Lower leg skin (tissue), 4 donors: ENCODE results near the gene NR4A1. TPM values are rescaled to one million over a fixed set of nuclear protein-coding genes. Genes with fewer than 3 reads are reported as not detected.

Experiments
- DNase-seq, 2 donors: peaks; one replicate each; pipeline ENCODE4 v3.0.0-alpha.2; 2019; ENCODE audit warnings: low spot score in 2 of 2
- H3K4me3 ChIP-seq: fragments of 200-600 bp; sonication (generic); 2 replicates; pipeline ENCODE4 v1.5.1; 2017; ENCODE audit warnings: mild to moderate bottlenecking, low read depth; ENCODE audit not compliant: poor library complexity, severe bottlenecking
- CTCF ChIP-seq, 3 donors: fragments of 450-650 bp; IDR thresholded peaks; one replicate each; pipeline ENCODE4 v1.5.1; 2016; ENCODE audit warnings: antibody characterized with exemption in 3 of 3, mild to moderate bottlenecking in 3 of 3, moderate library complexity in 2 of 3
- POLR2A ChIP-seq, 2 donors: fragments of 450-650 bp; IDR thresholded peaks; one replicate each; pipeline ENCODE4 v1.6.1; 2016 to 2017; ENCODE audit warnings: antibody characterized with exemption in 2 of 2, mild to moderate bottlenecking in 1 of 2, moderate library complexity in 1 of 2
- WGBS, 2 donors: methylation state at CpG; one replicate each; pipeline ENCODE4 v1.1.5; 2018; 5-methylcytosine and 5-hydroxymethylcytosine counted together
- intact Hi-C: fragments of 100-400 bp; cut with DNase I; formaldehyde crosslinking; loops from one replicate; pipeline ENCODE4 v1.15.0; 2023; ENCODE audit warnings: low total_unique reads
- total RNA-seq, 4 donors: library from RNA; depleted of rRNA; stranded (reverse); fragments of >200 nt; gene quantifications; one replicate each; pipeline ENCODE4 v1.1.0, GENCODE V29; 2016

Gene NR4A1
- total RNA-seq, 4 donors from 2014 or later: 28.7 to 121 (median 105) TPM

- DNase-seq: no peak
- 72 to 81% methylated on average over 18 to 23 of the region's 23 CpGs for WGBS, 2 donors
- TF ChIP-seq CTCF (IDR thresholded peaks at IDR 0.05) (no peak), POLR2A (IDR thresholded peaks at IDR 0.05) (no peak)
- intact Hi-C loops: no loop called here
- H3K4me3 ChIP-seq: no peak overlapping the region
These were observed 5.8 kb downstream of the NR4A1 start for GRCh38 chr12:52056801-52057637.

GRCh38 chr12:52057638-52058576, 6.7 kb downstream of the NR4A1 start:
- 85 to 88% methylated on average over 14 of the region's 14 CpGs for WGBS, 2 donors
- DNase-seq: no peak
- TF ChIP-seq CTCF (IDR thresholded peaks at IDR 0.05) (no peak), POLR2A (IDR thresholded peaks at IDR 0.05) (no peak)
- H3K4me3 ChIP-seq: no peak overlapping the region
- intact Hi-C loops: no loop called here

- TF ChIP-seq POLR2A (IDR thresholded peaks at IDR 0.05) (no peak), CTCF (IDR thresholded peaks at IDR 0.05) (no peak)
- intact Hi-C loops: no loop called here
- DNase-seq: no peak
- WGBS, 2 donors: 68 to 69% methylated on average over 23 to 25 of the region's 25 CpGs
- H3K4me3 ChIP-seq: no peak overlapping the region
These were observed 7.6 kb downstream of the NR4A1 start for GRCh38 chr12:52058631-52059361.

- no peak for DNase-seq
- no peak overlapping the region for H3K4me3 ChIP-seq
- 73 to 82% methylated on average over 11 to 12 of the region's 12 CpGs for WGBS, 2 donors
- TF ChIP-seq CTCF (IDR thresholded peaks at IDR 0.05) (no peak), POLR2A (IDR thresholded peaks at IDR 0.05) (no peak)
- intact Hi-C loops: no loop called here
These were observed 8.6 kb downstream of the NR4A1 start for GRCh38 chr12:52059582-52060497.
